Stomach (tissue), 4 donors: ENCODE measurements around the gene CALM3.

Experiments used
- CTCF ChIP-seq, 7 experiments: fragments of 450-650 bp in 4 of 7; fragments of 200-600 bp in 3 of 7; sonication (generic) in 3 of 7; IDR thresholded peaks; one replicate each; pipeline ENCODE4 v1.5.1; 2016 to 2019; ENCODE audit warnings: antibody characterized with exemption in 7 of 7, control low read depth in 2 of 7, mild to moderate bottlenecking in 1 of 7
- EP300 ChIP-seq: sonication (generic); formaldehyde crosslinking; IDR thresholded peaks from one replicate; pipeline ENCODE4 v1.6.1; 2017; ENCODE audit warnings: antibody characterized with exemption
- POLR2A ChIP-seq, 4 donors: fragments of 450-650 bp; IDR thresholded peaks; one replicate each; pipeline ENCODE4 v1.6.1; 2016; ENCODE audit warnings: antibody characterized with exemption in 4 of 4, control low read depth in 2 of 4, mild to moderate bottlenecking in 1 of 4, moderate library complexity in 1 of 4
- POLR2AphosphoS5 ChIP-seq, 3 donors: sonication (generic); formaldehyde crosslinking; IDR thresholded peaks; one replicate each; pipeline ENCODE4 v1.6.1; 2016; ENCODE audit warnings: antibody characterized with exemption in 3 of 3

- TF ChIP-seq POLR2AphosphoS5 (IDR thresholded peaks at IDR 0.05) (no peak), POLR2A (IDR thresholded peaks at IDR 0.05) (no peak), CTCF (IDR thresholded peaks at IDR 0.05) (no peak), EP300 (no peak)
Measured at GRCh38 chr19:46631481-46631880, 30.4 kb downstream of the CALM3 start.
